GM12878 (cell line): ENCODE measurements around the gene CEP128. TPM values are rescaled to one million over a fixed set of nuclear protein-coding genes. Genes with fewer than 3 reads are reported as not detected.

ENCODE experiments used
- ATAC-seq: fragments of 200-7000 bp; cut with Tn5 transposase; 3 replicates; pipeline ENCODE4 v1.9.1; 2020; ENCODE audit warnings: mild to moderate bottlenecking, moderate library complexity
- BruUV-seq: library from RNA; stranded (reverse); fragments of 400-500 nt; replicated peaks from 2 replicates; lab custom pipeline; 2021; lab: Mats Ljungman, UMichigan
- CTCF ChIA-PET: fragments of 300-600 bp; sonication (Branson Sonifier 250); formaldehyde crosslinking; extraction: SDS; loops from one replicate; lab custom pipeline; 2021; ENCODE audit warnings: inconsistent platforms; lab: Yijun Ruan, JAX
- POLR2A ChIA-PET: fragments of 350-600 bp; formaldehyde crosslinking; extraction: SDS; loops from one replicate; lab custom pipeline; 2021; ENCODE audit warnings: inconsistent platforms; lab: Charles Lee
- RAD21 ChIA-PET: fragments of 300-600 bp; sonication (Branson Sonifier 250); formaldehyde crosslinking; loops from one replicate; lab custom pipeline; 2023; ENCODE audit warnings: antibody characterized with exemption; ENCODE audit not compliant: unreplicated experiment; lab: Charles Lee
- SMC1A ChIA-PET: fragments of 300-600 bp; sonication (Branson Sonifier 250); formaldehyde crosslinking; loops from one replicate; lab custom pipeline; 2023; ENCODE audit not compliant: unreplicated experiment, uncharacterized antibody; lab: Charles Lee
- DNase-seq: peaks from one replicate; pipeline ENCODE4 v3.0.0-alpha.2; 2011; ENCODE audit warnings: low read depth, low spot score
- FAIRE-seq: peaks from 3 replicates; lab custom pipeline; 2011; peaks lifted over from hg19 to GRCh38; lab: Jason Lieb, UNC
- H2AFZ ChIP-seq: 2 replicates; pipeline ENCODE4 v1.6.0; 2011; ENCODE audit warnings: low read depth, low read length, control low read depth; ENCODE audit not compliant: control insufficient read depth
- H3K27ac ChIP-seq: 2 replicates; pipeline ENCODE4 v1.5.1; 2011; ENCODE audit warnings: control low read depth; ENCODE audit not compliant: control insufficient read depth, insufficient read depth
- H3K27me3 ChIP-seq, 2 experiments: replicated peaks in 1 of 2; 2 replicates each; pipeline versions ENCODE4 v1.6.0 to v1.6.1; 2011; ENCODE audit warnings: low read length in 1 of 2; ENCODE audit not compliant: control insufficient read depth in 2 of 2, insufficient read depth in 2 of 2
- H3K36me3 ChIP-seq, 2 experiments: 2 replicates each; pipeline ENCODE4 v1.5.1; 2011; ENCODE audit warnings: low read length in 1 of 2; ENCODE audit not compliant: control insufficient read depth in 2 of 2, insufficient read depth in 2 of 2
- H3K4me1 ChIP-seq: 2 replicates; pipeline ENCODE4 v1.6.1; 2011; ENCODE audit warnings: mild to moderate bottlenecking, low read length, moderate library complexity, mixed read lengths; ENCODE audit not compliant: control insufficient read depth, insufficient read depth
- H3K4me2 ChIP-seq: 2 replicates; pipeline ENCODE4 v1.6.0; 2011; ENCODE audit warnings: control low read depth; ENCODE audit not compliant: control insufficient read depth, insufficient read depth
- H3K4me3 ChIP-seq: fragments of 200-600 bp; sonication (generic); 2 replicates; pipeline ENCODE4 v1.5.1; 2016
- H3K79me2 ChIP-seq: 2 replicates; pipeline ENCODE4 v1.6.0; 2011; ENCODE audit warnings: low read length; ENCODE audit not compliant: control insufficient read depth, insufficient read depth
- H3K9ac ChIP-seq: 2 replicates; pipeline ENCODE4 v1.8.0; 2011; ENCODE audit warnings: low read length, control low read depth, mixed read lengths; ENCODE audit not compliant: control insufficient read depth, insufficient read depth
- H3K9me3 ChIP-seq: replicated peaks from 3 replicates; pipeline ENCODE4 v1.5.1; 2011; ENCODE audit warnings: mild to moderate bottlenecking, low read length; ENCODE audit not compliant: control insufficient read depth, insufficient read depth
- H4K20me1 ChIP-seq: 2 replicates; pipeline ENCODE4 v1.6.0; 2011; ENCODE audit not compliant: control insufficient read depth, insufficient read depth
- ATF2 ChIP-seq: IDR thresholded peaks from 2 replicates; pipeline ENCODE4 v1.6.1; 2012; ENCODE audit warnings: low read length, inconsistent platforms
- E4F1 ChIP-seq: fragments of 450-650 bp; IDR thresholded peaks from 2 replicates; pipeline ENCODE4 v1.6.1; 2018; ENCODE audit warnings: borderline replicate concordance, mild to moderate bottlenecking; ENCODE audit not compliant: partially characterized antibody
- EGR1 ChIP-seq, 2 experiments: IDR thresholded peaks; 1 replicate in 1 of 2; 2 replicates in 1 of 2; pipeline ENCODE4 v1.6.1; 2011 to 2012; ENCODE audit warnings: low read depth in 2 of 2, low read length in 2 of 2, borderline replicate concordance in 1 of 2, mild to moderate bottlenecking in 1 of 2, moderate library complexity in 1 of 2
- FOS ChIP-seq: IDR thresholded peaks from 3 replicates; pipeline ENCODE4 v1.6.1; 2011; ENCODE audit warnings: borderline replicate concordance; ENCODE audit not compliant: insufficient read length; ENCODE audit errors: extremely low read depth
- MLLT1 ChIP-seq: fragments of 450-650 bp; IDR thresholded peaks from 2 replicates; pipeline ENCODE4 v1.6.1; 2016; ENCODE audit warnings: mild to moderate bottlenecking
- NR2C2 ChIP-seq: IDR thresholded peaks from 2 replicates; pipeline ENCODE4 v1.6.1; 2011; ENCODE audit warnings: borderline replicate concordance, low read depth; ENCODE audit not compliant: control insufficient read depth, insufficient read length
- PBX3 ChIP-seq: IDR thresholded peaks from 2 replicates; pipeline ENCODE4 v1.6.1; 2011; ENCODE audit warnings: mild to moderate bottlenecking, low read depth, low read length, moderate library complexity; ENCODE audit not compliant: insufficient replicate concordance
- RELA ChIP-seq: fragments of 450-650 bp; IDR thresholded peaks from 2 replicates; pipeline ENCODE4 v1.8.0; 2014; ENCODE audit warnings: borderline replicate concordance; ENCODE audit not compliant: partially characterized antibody
- REST ChIP-seq: IDR thresholded peaks from 2 replicates; pipeline ENCODE4 v1.6.1; 2012; ENCODE audit warnings: mild to moderate bottlenecking, low read depth, low read length
- SREBF2 ChIP-seq: IDR thresholded peaks from 2 replicates; pipeline ENCODE4 v1.6.1; 2012; ENCODE audit warnings: mild to moderate bottlenecking, low read length
- SRF ChIP-seq, 2 experiments: IDR thresholded peaks; 2 replicates each; pipeline ENCODE4 v1.6.1; 2011; ENCODE audit warnings: low read depth in 2 of 2, low read length in 2 of 2, mild to moderate bottlenecking in 1 of 2, moderate library complexity in 1 of 2
- WGBS: methylation state at CpG from one replicate; pipeline ENCODE4 v1.1.6; 2016; ENCODE audit warnings: low lambda C conversion rate; ENCODE audit not compliant: insufficient replicate concordance, insufficient coverage; ENCODE audit errors: missing lambda C conversion rate; 5-methylcytosine and 5-hydroxymethylcytosine counted together
- in situ Hi-C: fragments of 300-500 bp; cut with MboI; formaldehyde crosslinking; loops from 9 replicates; pipeline ENCODE4 v1.14.3; 2018; ENCODE audit warnings: mixed read lengths
- intact Hi-C: fragments of 100-400 bp; cut with micrococcal nuclease; formaldehyde crosslinking; loops from one replicate; pipeline ENCODE4 v1.14.2; 2022; ENCODE audit not compliant: unreplicated experiment
- polyA plus RNA-seq, 11 experiments: library from polyadenylated mRNA; depleted of rRNA in 4 of 11; unstranded in 6 of 11; stranded (reverse) in 5 of 11; fragments of >200 nt; fragmentation: Nextera tagmentation in 4 of 11; fragmentation: Illumina TruSeq in 1 of 11; extraction: Ambion mirVana in 4 of 11; extraction: Trizol in 1 of 11; gene quantifications; 1 replicate in 1 of 11; 2 replicates in 10 of 11; pipeline versions ENCODE4 v1.2.1 to v1.2.3, GENCODE V29; 2011 to 2016; ENCODE audit warnings: inconsistent platforms in 2 of 11, missing spikeins in 2 of 11, low read depth in 1 of 11
- total RNA-seq, 4 experiments: library from RNA; depleted of rRNA in 3 of 4; stranded (reverse); fragments of >200 nt in 3 of 4; fragmentation: Illumina TruSeq in 1 of 4; extraction: Trizol in 1 of 4; gene quantifications; 2 replicates each; pipeline versions ENCODE4 v1.2.1 to v1.2.3, GENCODE V29; 2013 to 2021

Gene CEP128
- total and polyA plus RNA-seq, 10 of the 15 experiments (the other 5 are each of a cell fraction or from before 2014, with no cell fraction given) = 1.1 to 6.7 (median 3.4) TPM

- TF ChIP-seq E4F1 (no peak), ATF2 (no peak)
These were observed 38.4 kb upstream of the CEP128 start (continued) for GRCh38 chr14:80979951-80980350.

GRCh38 chr14:80978403-80978802, 36.9 kb upstream of the CEP128 start:
- Histone ChIP-seq H3K27ac (no peak overlapping the region), H3K27me3 (peaks cover 0 to 8% of the 10 kb centered on the region in 2 experiments; a peak in 3 of 4 replicates), H4K20me1 (no peaks in the 10 kb centered on the region; the same call in 1 of the 2 replicates), H3K9me3 (no peaks in the 10 kb centered on the region), H3K4me3 (no peak overlapping the region), H3K36me3 (no peaks in the 10 kb centered on the region), H2AFZ (no peak overlapping the region), H3K79me2 (no peaks in the 10 kb centered on the region), H3K9ac (no peak overlapping the region), H3K4me1 (no peaks in the 10 kb centered on the region), H3K4me2 (no peak overlapping the region)
- SMC1A ChIA-PET = interaction anchor here (1.3 kb wide), 1 partner anchor 8 kb away, joined by 6 read pairs; no protein-coding TSS in a partner anchor
- RAD21 ChIA-PET = interaction anchor here (0.6 to 2.6 kb wide), 2 partner anchors 9 to 21 kb away, joined by 4 to 9 read pairs; no protein-coding TSS in a partner anchor
- no TSS peak for BruUV-seq
- DNase-seq (no peak), FAIRE-seq (no peak), ATAC-seq (no peak; the same call in 2 of the 3 replicates)
- in situ Hi-C loops = no loop called here
- intact Hi-C loops = no loop called here
- POLR2A ChIA-PET = no interaction called here
- CTCF ChIA-PET = interaction anchor here (15.5 kb wide), 1 partner anchor 9 kb away, joined by 132 read pairs; no protein-coding TSS in a partner anchor
- WGBS = 19% methylated on average over 2 of the region's 2 CpGs
- TF ChIP-seq SREBF2 (no peak), REST (no peak), MLLT1 (no peak), SRF (IDR thresholded peaks at IDR 0.05; ENCODE audit: low read depth in 2 of 2, low read length in 2 of 2) (no peak), PBX3 (no peak), NR2C2 (no peak), RELA (no peak), FOS (no peak), EGR1 (IDR thresholded peaks at IDR 0.05; ENCODE audit: borderline replicate concordance in 1 of 2, low read depth in 2 of 2, low read length in 2 of 2) (no peak)
